ENCODE results near the gene MALT1.
"Not testable (repeated sequence)": the region's sequence is repeated elsewhere in the genome, so short reads cannot be mapped to it uniquely, and the experiment has no call there.

Gene MALT1

DNA sequence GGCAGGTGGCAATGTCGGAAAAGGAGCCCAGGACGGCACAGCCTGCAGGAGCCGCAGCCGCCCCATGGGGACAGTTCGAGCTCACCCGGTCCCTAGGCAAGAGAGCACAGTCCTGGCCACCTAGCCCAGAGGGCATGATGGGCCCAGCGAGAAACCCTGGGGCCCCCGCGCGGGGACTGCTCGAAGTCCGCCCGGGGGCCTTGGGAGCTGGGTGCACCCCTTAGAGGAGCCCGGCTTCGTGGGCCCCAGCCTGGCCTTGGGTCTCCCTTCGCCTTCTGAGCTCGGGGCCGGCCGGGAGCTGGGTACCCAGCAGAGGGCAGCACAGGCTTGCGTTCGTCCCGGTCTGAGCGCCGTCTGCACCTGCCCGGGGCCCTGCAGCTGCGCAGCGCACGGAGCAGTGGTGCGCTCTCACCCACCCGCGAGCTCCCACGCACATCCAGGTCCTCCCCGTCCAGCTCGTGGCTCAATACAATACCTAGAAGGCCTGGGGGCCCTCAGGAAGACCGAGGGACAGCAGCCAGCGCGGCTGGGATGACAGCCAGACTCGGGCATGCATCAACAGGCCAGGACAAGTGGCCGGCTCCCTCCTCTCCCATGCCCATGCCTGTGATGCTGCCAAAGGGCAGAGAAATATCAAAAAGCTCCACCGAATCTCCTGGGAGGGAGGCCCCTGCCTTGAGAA lies 97.2 kb downstream of the MALT1 start:
- peak; percentile 67 for DNase-seq (ENCODE audit: low read depth)
- peak overlapping the region; percentile 40 for H3K4me3 ChIP-seq (ENCODE audit: low read depth, low read length)
- TF ChIP-seq, protein P1, sequence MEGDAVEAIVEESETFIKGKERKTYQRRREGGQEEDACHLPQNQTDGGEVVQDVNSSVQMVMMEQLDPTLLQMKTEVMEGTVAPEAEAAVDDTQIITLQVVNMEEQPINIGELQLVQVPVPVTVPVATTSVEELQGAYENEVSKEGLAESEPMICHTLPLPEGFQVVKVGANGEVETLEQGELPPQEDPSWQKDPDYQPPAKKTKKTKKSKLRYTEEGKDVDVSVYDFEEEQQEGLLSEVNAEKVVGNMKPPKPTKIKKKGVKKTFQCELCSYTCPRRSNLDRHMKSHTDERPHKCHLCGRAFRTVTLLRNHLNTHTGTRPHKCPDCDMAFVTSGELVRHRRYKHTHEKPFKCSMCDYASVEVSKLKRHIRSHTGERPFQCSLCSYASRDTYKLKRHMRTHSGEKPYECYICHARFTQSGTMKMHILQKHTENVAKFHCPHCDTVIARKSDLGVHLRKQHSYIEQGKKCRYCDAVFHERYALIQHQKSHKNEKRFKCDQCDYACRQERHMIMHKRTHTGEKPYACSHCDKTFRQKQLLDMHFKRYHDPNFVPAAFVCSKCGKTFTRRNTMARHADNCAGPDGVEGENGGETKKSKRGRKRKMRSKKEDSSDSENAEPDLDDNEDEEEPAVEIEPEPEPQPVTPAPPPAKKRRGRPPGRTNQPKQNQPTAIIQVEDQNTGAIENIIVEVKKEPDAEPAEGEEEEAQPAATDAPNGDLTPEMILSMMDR (conservative IDR thresholded peaks at IDR 0.05; ENCODE audit: low read depth, low read length): peak; percentile 82

- TF ChIP-seq, protein P1 (conservative IDR thresholded peaks at IDR 0.05; ENCODE audit: low read depth, low read length): no peak
- no peak for DNase-seq (ENCODE audit: low read depth)
- H3K4me3 ChIP-seq (ENCODE audit: low read depth, low read length): no peak overlapping the region
Observed at GRCh38 chr18:58769321-58769720, 98.1 kb downstream of the MALT1 start.

- DNase-seq (ENCODE audit: low read depth): no peak
- no peak overlapping the region for H3K4me3 ChIP-seq (ENCODE audit: low read depth, low read length)
- TF ChIP-seq, protein P1 (conservative IDR thresholded peaks at IDR 0.05; ENCODE audit: low read depth, low read length): no peak
Observed at GRCh38 chr18:58770601-58771000, 99.3 kb downstream of the MALT1 start.

DNA sequence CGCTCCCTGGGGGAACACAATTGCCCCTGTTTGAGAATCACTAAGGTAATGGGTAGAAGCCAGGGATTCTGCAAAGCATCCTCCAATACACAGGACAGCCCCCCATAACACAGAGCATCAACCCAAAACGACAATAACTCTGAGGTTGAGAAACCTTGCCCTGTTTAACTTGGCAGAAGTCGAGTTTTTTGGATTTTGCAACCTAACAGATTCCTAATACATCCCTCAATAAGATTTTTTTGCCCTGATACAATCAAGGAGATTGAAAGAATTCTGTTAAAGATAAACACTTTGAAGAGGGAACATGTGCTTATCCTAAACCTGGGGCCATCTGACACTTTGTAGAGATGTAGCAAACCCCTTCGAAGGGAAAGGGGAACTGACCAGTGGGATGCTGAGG lies 100.9 kb downstream of the MALT1 start:
- DNase-seq (ENCODE audit: low read depth): no peak

DNA sequence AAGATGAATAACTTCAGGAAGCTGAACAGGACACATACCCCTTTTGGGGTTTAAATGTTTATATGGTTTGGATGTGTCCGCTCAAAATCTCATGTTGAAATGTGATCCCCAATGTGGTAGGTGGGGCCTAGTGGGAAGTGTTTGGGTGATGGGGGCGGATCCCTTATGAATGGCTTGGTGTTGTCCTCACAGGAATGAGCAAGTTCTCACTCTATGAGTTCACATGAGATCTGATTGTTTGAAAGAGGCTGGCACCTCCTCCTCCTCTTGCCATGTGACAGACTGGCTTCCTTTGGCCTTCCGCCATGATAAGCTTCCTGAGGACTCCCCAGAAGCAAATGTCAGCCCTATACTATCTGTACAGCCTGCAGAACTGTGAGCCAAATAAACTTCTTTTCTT lies 104.8 kb downstream of the MALT1 start:
- DNase-seq (ENCODE audit: low read depth): peak; percentile 36
- no peak overlapping the region for H3K4me3 ChIP-seq (ENCODE audit: low read depth, low read length)
- TF ChIP-seq, protein P1 (conservative IDR thresholded peaks at IDR 0.05; ENCODE audit: low read depth, low read length): no peak

More for the DNA sequence above, 100.9 kb downstream of the MALT1 start:
- TF ChIP-seq, protein P1 (conservative IDR thresholded peaks at IDR 0.05; ENCODE audit: low read depth, low read length): no peak
- no peak overlapping the region for H3K4me3 ChIP-seq (ENCODE audit: low read depth, low read length)

GRCh38 chr18:58776541-58776940 lies 105.3 kb downstream of the MALT1 start:
- not testable (repeated sequence) for H3K4me3 ChIP-seq (ENCODE audit: low read depth, low read length); DNase-seq (ENCODE audit: low read depth)

GRCh38 chr18:58777471-58777870 lies 106.2 kb downstream of the MALT1 start:
- TF ChIP-seq, protein P1 (conservative IDR thresholded peaks at IDR 0.05; ENCODE audit: low read depth, low read length): no peak
- DNase-seq (ENCODE audit: low read depth): no peak
- no peak overlapping the region for H3K4me3 ChIP-seq (ENCODE audit: low read depth, low read length)
